Right hindlimb (tissue), 1 donor: ENCODE data around the gene PCLAF.
"Not testable (repeated sequence)": the region's sequence is repeated elsewhere in the genome, so short reads cannot be mapped to it uniquely, and the experiment has no call there.

Experiments used
- DNase-seq: peaks from one replicate; pipeline ENCODE4 v3.0.0-alpha.2; 2018

PCLAF gene

GRCh38 chr15:64361259-64361658, 20.0 kb downstream of the PCLAF start:
- no peak for DNase-seq

GRCh38 chr15:64356710-64357040, 24.6 kb downstream of the PCLAF start:
- DNase-seq = no peak

GRCh38 chr15:64355944-64356709, 25.1 kb downstream of the PCLAF start, which contains the start of gene CSNK1G1:
Gene CSNK1G1, minus strand, starts transcription at chr15:64356173. Its CDS starts 55,674 bp downstream, at chr15:64300499.
- peak; percentile 98 for DNase-seq

- no peak for DNase-seq
Observed at GRCh38 chr15:64355348-64355943, 25.8 kb downstream of the PCLAF start.

- DNase-seq = no peak
Observed at GRCh38 chr15:64354688-64355344, 26.4 kb downstream of the PCLAF start.

GRCh38 chr15:64351265-64351664, 30.0 kb downstream of the PCLAF start:
- no peak for DNase-seq

GRCh38 chr15:64349375-64349774, 31.9 kb downstream of the PCLAF start:
- no peak for DNase-seq

- no peak for DNase-seq
Observed at GRCh38 chr15:64348455-64348854, 32.8 kb downstream of the PCLAF start.

- not testable (repeated sequence) for DNase-seq
Observed at GRCh38 chr15:64346242-64346641, 35.0 kb downstream of the PCLAF start.

- DNase-seq = no peak
Observed at GRCh38 chr15:64344651-64345294, 36.5 kb downstream of the PCLAF start.

- DNase-seq = no peak
Observed at GRCh38 chr15:64343841-64344240, 37.4 kb downstream of the PCLAF start.

- no peak for DNase-seq
Observed at GRCh38 chr15:64343222-64343621, 38.0 kb downstream of the PCLAF start.

- no peak for DNase-seq
Observed at GRCh38 chr15:64341961-64342360, 39.3 kb downstream of the PCLAF start.

- no peak for DNase-seq
Observed at GRCh38 chr15:64340355-64340754, 40.9 kb downstream of the PCLAF start.

GRCh38 chr15:64337761-64338160, 43.5 kb downstream of the PCLAF start:
- no peak for DNase-seq

- DNase-seq = no peak
Observed at GRCh38 chr15:64333986-64334929, 47.0 kb downstream of the PCLAF start.

GRCh38 chr15:64333516-64333915, 47.7 kb downstream of the PCLAF start:
- no peak for DNase-seq

- DNase-seq = not testable (repeated sequence)
Observed at GRCh38 chr15:64331668-64332067, 49.6 kb downstream of the PCLAF start.

GRCh38 chr15:64326975-64327374, 54.3 kb downstream of the PCLAF start:
- DNase-seq = not testable (repeated sequence)

- not testable (repeated sequence) for DNase-seq
Observed at GRCh38 chr15:64326458-64326857, 54.8 kb downstream of the PCLAF start.

GRCh38 chr15:64324165-64324877, 56.9 kb downstream of the PCLAF start:
- no peak for DNase-seq

- no peak for DNase-seq
Observed at GRCh38 chr15:64315216-64315615, 66.0 kb downstream of the PCLAF start.
